A673 (cell line): Measurements from ENCODE around the gene EDIL3. TPM values are rescaled to one million over a fixed set of nuclear protein-coding genes. Genes with fewer than 3 reads are reported as not detected.

Source experiments
- BruUV-seq: library from RNA; stranded (reverse); fragments of 400-500 nt; replicated peaks from 2 replicates; lab custom pipeline; 2021; lab: Mats Ljungman, UMichigan
- CTCF ChIA-PET: fragments of 300-600 bp; sonication (Branson Sonifier 250); formaldehyde crosslinking; loops from one replicate; lab custom pipeline; 2022; ENCODE audit warnings: antibody characterized with exemption; lab: Charles Lee
- POLR2A ChIA-PET: fragments of 300-600 bp; sonication (Branson Sonifier 250); formaldehyde crosslinking; loops from one replicate; lab custom pipeline; 2022; ENCODE audit warnings: antibody characterized with exemption; ENCODE audit not compliant: low non-redundant PET; lab: Charles Lee
- DNase-seq: peaks from one replicate; pipeline ENCODE4 v3.0.0-alpha.2; 2015; ENCODE audit warnings: low spot score
- H3K27ac ChIP-seq: fragments of 200-600 bp; sonication (generic); 2 replicates; pipeline ENCODE4 v1.5.1; 2016; ENCODE audit warnings: mixed run types, low read depth, mild to moderate bottlenecking, mixed read lengths, antibody characterized with exemption, low read length; ENCODE audit not compliant: poor library complexity, severe bottlenecking
- H3K27me3 ChIP-seq: fragments of 200-600 bp; sonication (generic); replicated peaks from 2 replicates; pipeline ENCODE4 v1.6.1; 2017; ENCODE audit warnings: mixed run types, low read depth, mild to moderate bottlenecking, mixed read lengths, antibody characterized with exemption, low read length; ENCODE audit not compliant: insufficient read depth, poor library complexity
- H3K36me3 ChIP-seq: fragments of 200-600 bp; sonication (generic); 2 replicates; pipeline ENCODE4 v1.6.1; 2016; ENCODE audit warnings: mixed run types, mild to moderate bottlenecking, mixed read lengths, antibody characterized with exemption, low read length; ENCODE audit not compliant: insufficient read depth, poor library complexity, severe bottlenecking
- H3K4me1 ChIP-seq: fragments of 200-600 bp; sonication (generic); 2 replicates; pipeline ENCODE4 v1.6.1; 2017; ENCODE audit warnings: mixed run types, mild to moderate bottlenecking, mixed read lengths, antibody characterized with exemption, low read length; ENCODE audit not compliant: insufficient read depth, poor library complexity, severe bottlenecking
- H3K4me3 ChIP-seq: fragments of 200-600 bp; sonication (generic); 2 replicates; pipeline ENCODE4 v1.5.1; 2016; ENCODE audit warnings: low read depth, mixed run types, mild to moderate bottlenecking, mixed read lengths, low read length; ENCODE audit not compliant: poor library complexity, severe bottlenecking
- H3K9me3 ChIP-seq: fragments of 200-600 bp; sonication (generic); 2 replicates; pipeline ENCODE4 v1.6.1; 2016; ENCODE audit warnings: mixed run types, low read depth, mild to moderate bottlenecking, mixed read lengths, antibody characterized with exemption, low read length; ENCODE audit not compliant: poor library complexity, severe bottlenecking
- CTCF ChIP-seq: fragments of 300-800, 200-600 bp; sonication (generic); conservative IDR thresholded peaks from 2 replicates; pipeline ENCODE4 v1.5.1; 2017; ENCODE audit warnings: low read depth, mild to moderate bottlenecking, antibody characterized with exemption, low read length, moderate library complexity, mixed read lengths
- EZH2 ChIP-seq: fragments of 200-600 bp; sonication (generic); IDR thresholded peaks from 2 replicates; pipeline ENCODE4 v1.6.1; 2017; ENCODE audit warnings: borderline replicate concordance, low read depth, mild to moderate bottlenecking, mixed read lengths, antibody characterized with exemption, low read length; ENCODE audit not compliant: poor library complexity, severe bottlenecking
- intact Hi-C: fragments of 100-400 bp; cut with micrococcal nuclease; formaldehyde crosslinking; loops from one replicate; pipeline ENCODE4 v1.10.0; 2022; ENCODE audit not compliant: unreplicated experiment
- total RNA-seq: library from RNA; stranded (reverse); gene quantifications from 2 replicates; pipeline ENCODE4 v1.2.3, GENCODE V29; 2021

EDIL3 gene
- total RNA-seq, 1 experiment from 2014 or later = 4.6 TPM

GRCh38 chr5:83956386-83956785, 428.3 kb downstream of the EDIL3 start:
- TF ChIP-seq CTCF (no peak), EZH2 (no peak)
- BruUV-seq = no TSS peak
- DNase-seq = no peak
- Histone ChIP-seq H3K4me1 (no peaks in the 10 kb centered on the region), H3K27ac (no peak overlapping the region), H3K27me3 (no peaks in the 10 kb centered on the region), H3K36me3 (no peaks in the 10 kb centered on the region), H3K9me3 (no peaks in the 10 kb centered on the region), H3K4me3 (no peak overlapping the region)
- ChIA-PET CTCF (no interaction called here), POLR2A (no interaction called here)
- intact Hi-C loops = no loop called here

GRCh38 chr5:83955916-83956315, 428.8 kb downstream of the EDIL3 start:
- Histone ChIP-seq H3K9me3 (no peaks in the 10 kb centered on the region), H3K27ac (no peak overlapping the region), H3K36me3 (no peaks in the 10 kb centered on the region), H3K4me1 (no peaks in the 10 kb centered on the region), H3K4me3 (no peak overlapping the region), H3K27me3 (no peaks in the 10 kb centered on the region)
- BruUV-seq = no TSS peak
- intact Hi-C loops = no loop called here
- CTCF ChIA-PET = no interaction called here
- TF ChIP-seq EZH2 (no peak), CTCF (no peak)
- POLR2A ChIA-PET = no interaction called here
- DNase-seq = no peak

GRCh38 chr5:83947763-83948162, 436.9 kb downstream of the EDIL3 start:
- DNase-seq = no peak
- Histone ChIP-seq H3K9me3 (no peaks in the 10 kb centered on the region), H3K4me3 (no peak overlapping the region), H3K36me3 (no peaks in the 10 kb centered on the region), H3K27ac (no peak overlapping the region), H3K27me3 (no peaks in the 10 kb centered on the region), H3K4me1 (no peaks in the 10 kb centered on the region)
- no peak for TF ChIP-seq EZH2
- TF ChIP-seq CTCF = no peak
- ChIA-PET POLR2A (no interaction called here), CTCF (no interaction called here)
- intact Hi-C loops = no loop called here
- no TSS peak for BruUV-seq
